K562 treated with DMSO at 1 percent for 24 hours (cell line): ENCODE data around the gene SIRT1. TPM values are rescaled to one million over a fixed set of nuclear protein-coding genes. Genes with fewer than 3 reads are reported as not detected.

Experiments
- total RNA-seq: library from RNA; unstranded; fragments of 300-600 nt; gene quantifications from 2 replicates; pipeline ENCODE4 v1.2.3, GENCODE V29; 2022; ENCODE audit warnings: low read depth; ENCODE audit not compliant: insufficient read depth

Gene SIRT1
- total RNA-seq: 11.3 and 16.2 TPM in 2 replicates

GRCh38 chr10:67884313-67884841 is at the start of gene SIRT1:
Gene SIRT1, plus strand, starts transcription at chr10:67884656. Its CDS starts 66 bp downstream, at chr10:67884722.

DNA sequence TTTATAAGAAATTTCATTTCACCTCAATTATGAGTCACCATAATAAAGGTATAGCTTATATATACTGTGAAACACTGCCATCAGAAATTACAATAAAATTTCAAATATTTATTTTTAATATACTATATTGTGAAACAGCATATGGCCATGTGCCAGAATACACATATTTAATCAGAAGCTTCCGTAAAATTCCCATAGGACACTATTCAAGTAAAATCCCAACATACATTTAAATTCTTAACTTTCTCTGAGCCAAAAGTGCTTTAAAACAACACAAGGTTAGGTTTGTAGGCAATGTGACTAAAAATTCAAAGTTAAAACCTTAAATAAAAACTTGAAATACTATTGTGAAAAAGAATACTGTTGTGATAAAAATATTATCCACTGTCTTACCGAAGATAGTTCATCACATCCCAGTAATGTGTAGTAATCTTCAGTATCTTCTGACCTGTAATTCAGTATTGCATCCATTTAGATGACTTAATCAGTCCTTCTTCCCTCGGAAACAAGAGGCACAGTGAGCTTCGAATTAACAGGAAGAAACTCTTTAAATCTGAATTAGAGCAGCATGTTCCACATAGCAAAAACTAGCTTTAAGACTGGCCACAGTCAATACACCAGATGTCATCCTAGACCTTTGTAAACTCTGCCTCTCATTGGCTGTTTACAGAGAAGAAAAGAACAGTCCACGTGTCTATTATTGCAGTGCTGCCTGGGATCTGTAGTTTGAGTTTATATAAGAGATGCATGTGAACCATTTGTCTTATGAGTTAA is 46.7 kb upstream of the SIRT1 start, which contains the start of gene DNAJC12:
Gene DNAJC12 (minus strand): TSS at position 648 of the 774 bp plus-strand sequence. CDS start 177 bp downstream, at position 471.

Other genes starting within 250 kb of the SIRT1 start
- gene CTNNA3, start 188.5 kb upstream of the SIRT1 start, total RNA-seq: not detected in 2 replicates
- gene DNAJC12, start 46.5 kb upstream of the SIRT1 start, total RNA-seq: 40.2 and 40.7 TPM in 2 replicates
- gene HERC4, start 190.6 kb downstream of the SIRT1 start, total RNA-seq: 14.8 and 19.4 TPM in 2 replicates
- gene MYPN, start 224.8 kb downstream of the SIRT1 start, total RNA-seq: not detected in 2 replicates